ENCODE measurements around the gene TSFM. TPM values are rescaled to one million over a fixed set of nuclear protein-coding genes. Genes with fewer than 3 reads are reported as not detected.

TSFM gene
- total RNA-seq, 4 donors from 2014 or later = 37.6 to 47.5 (median 40.1) TPM

- no peak for ATAC-seq
- peak overlapping the region; percentile 74 to 95 (median 80) for H3K4me3 ChIP-seq
- in situ Hi-C loops (cut with MboI; ENCODE audit: low sequenced_read_pairs in 4 of 4) (no loop called here), intact Hi-C loops (cut with DNase I; ENCODE audit: low total_unique reads) (no loop called here)
- TF ChIP-seq, protein P1, sequence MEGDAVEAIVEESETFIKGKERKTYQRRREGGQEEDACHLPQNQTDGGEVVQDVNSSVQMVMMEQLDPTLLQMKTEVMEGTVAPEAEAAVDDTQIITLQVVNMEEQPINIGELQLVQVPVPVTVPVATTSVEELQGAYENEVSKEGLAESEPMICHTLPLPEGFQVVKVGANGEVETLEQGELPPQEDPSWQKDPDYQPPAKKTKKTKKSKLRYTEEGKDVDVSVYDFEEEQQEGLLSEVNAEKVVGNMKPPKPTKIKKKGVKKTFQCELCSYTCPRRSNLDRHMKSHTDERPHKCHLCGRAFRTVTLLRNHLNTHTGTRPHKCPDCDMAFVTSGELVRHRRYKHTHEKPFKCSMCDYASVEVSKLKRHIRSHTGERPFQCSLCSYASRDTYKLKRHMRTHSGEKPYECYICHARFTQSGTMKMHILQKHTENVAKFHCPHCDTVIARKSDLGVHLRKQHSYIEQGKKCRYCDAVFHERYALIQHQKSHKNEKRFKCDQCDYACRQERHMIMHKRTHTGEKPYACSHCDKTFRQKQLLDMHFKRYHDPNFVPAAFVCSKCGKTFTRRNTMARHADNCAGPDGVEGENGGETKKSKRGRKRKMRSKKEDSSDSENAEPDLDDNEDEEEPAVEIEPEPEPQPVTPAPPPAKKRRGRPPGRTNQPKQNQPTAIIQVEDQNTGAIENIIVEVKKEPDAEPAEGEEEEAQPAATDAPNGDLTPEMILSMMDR (IDR thresholded peaks at IDR 0.05 in 4 of 5, conservative IDR thresholded peaks at IDR 0.05 in 1 of 5) = no peak
- TF ChIP-seq POLR2A (IDR thresholded peaks at IDR 0.05) = no peak
- H3K27ac ChIP-seq = peak overlapping the region; percentile 94 to 98 (median 96)
- no peak for DNase-seq
- no peaks in the 10 kb centered on the region for H3K9me3 ChIP-seq
- H3K36me3 ChIP-seq = peaks cover 0 to 46% of the 10 kb centered on the region in 2 donors
- H3K27me3 ChIP-seq = no peaks in the 10 kb centered on the region
- peaks cover 21 to 25% of the 10 kb centered on the region in 2 donors for H3K4me1 ChIP-seq
Measured at GRCh38 chr12:57751432-57751787, 31.2 kb upstream of the TSFM start.

- intact Hi-C loops (cut with DNase I; ENCODE audit: low total_unique reads) (loop anchor here (1.0 to 2.0 kb wide), 4 partner anchors 21 to 231 kb away; partner anchors contain the start of genes CTDSP2, DDIT3, EEF1AKMT3 and METTL1), in situ Hi-C loops (cut with MboI; ENCODE audit: low sequenced_read_pairs in 4 of 4) (no loop called here)
Measured at GRCh38 chr12:57751788-57752667, 30.6 kb upstream of the TSFM start, which contains the start of gene CDK4. Gene CDK4 (minus strand): TSS chr12:57752310. CDS start chr12:57751717, 593 bp downstream.

DNA sequence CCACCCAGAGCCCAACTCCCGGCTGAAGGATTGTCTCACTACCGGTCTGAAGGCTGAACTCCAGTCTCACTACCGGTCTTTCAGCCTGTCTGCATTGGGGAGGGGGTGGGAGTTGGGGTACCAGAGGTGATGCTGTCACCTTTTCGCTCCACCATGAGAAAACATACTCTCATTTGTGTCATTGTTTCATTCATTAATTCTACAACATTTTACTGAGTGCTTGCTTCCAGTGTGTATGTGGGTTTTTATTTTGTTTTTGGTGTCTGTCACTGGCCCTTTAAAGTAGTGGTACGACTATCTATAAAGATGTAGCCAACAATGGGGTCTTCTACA, 30.0 kb upstream of the TSFM start:
- ATAC-seq (no peak), DNase-seq (no peak)
- intact Hi-C loops (cut with DNase I; ENCODE audit: low total_unique reads) (loop anchor here (1.0 to 2.0 kb wide), 4 partner anchors 20 to 232 kb away; partner anchors contain the start of genes CTDSP2, DDIT3, EEF1AKMT3 and METTL1), in situ Hi-C loops (cut with MboI; ENCODE audit: low sequenced_read_pairs in 4 of 4) (no loop called here)
- Histone ChIP-seq H3K27ac (peak overlapping the region; percentile 76 to 98 (median 94)), H3K4me3 (peak overlapping the region; percentile 55 to 84 (median 76)), H3K36me3 (peaks cover 0 to 37% of the 10 kb centered on the region in 2 donors), H3K4me1 (peaks cover 23 to 27% of the 10 kb centered on the region in 2 donors), H3K27me3 (no peaks in the 10 kb centered on the region), H3K9me3 (no peaks in the 10 kb centered on the region)
- TF ChIP-seq, protein P1 (IDR thresholded peaks at IDR 0.05 in 4 of 5, conservative IDR thresholded peaks at IDR 0.05 in 1 of 5) = no peak
- no peak for TF ChIP-seq POLR2A (IDR thresholded peaks at IDR 0.05)

More at GRCh38 chr12:57751788-57752667, 30.6 kb upstream of the TSFM start, which contains the start of gene CDK4:
- Histone ChIP-seq H3K9me3 (no peaks in the 10 kb centered on the region), H3K36me3 (peaks cover 0 to 39% of the 10 kb centered on the region in 2 donors), H3K4me3 (peak within 1 kb of the TSS; percentile 74 to 95 (median 80)), H3K27me3 (no peaks in the 10 kb centered on the region), H3K4me1 (peaks cover 23 to 27% of the 10 kb centered on the region in 2 donors), H3K27ac (peak within 1 kb of the TSS; percentile 94 to 98 (median 96))
- TF ChIP-seq, protein P1 (IDR thresholded peaks at IDR 0.05 in 4 of 5, conservative IDR thresholded peaks at IDR 0.05 in 1 of 5) = peak in 1 of 5 experiments; percentile 24
- TF ChIP-seq POLR2A (IDR thresholded peaks at IDR 0.05) = peak; percentile 85 to 90
- ATAC-seq (peak; percentile 87 to 88), DNase-seq (peak; percentile 99 to 100)

- peak overlapping the region in 1 of 4 donors; percentile 66 for H3K4me3 ChIP-seq
- in situ Hi-C loops (cut with MboI; ENCODE audit: low sequenced_read_pairs in 4 of 4) = no loop called here
Measured at GRCh38 chr12:57753756-57754337, 28.7 kb upstream of the TSFM start.

More at GRCh38 chr12:57753756-57754337, 28.7 kb upstream of the TSFM start:
- Histone ChIP-seq H3K36me3 (peaks cover 0 to 37% of the 10 kb centered on the region in 2 donors), H3K4me1 (peaks cover 23 to 27% of the 10 kb centered on the region in 2 donors), H3K27me3 (no peaks in the 10 kb centered on the region), H3K27ac (peak overlapping the region in 1 of 4 donors; percentile 49), H3K9me3 (no peaks in the 10 kb centered on the region)
- intact Hi-C loops (cut with DNase I; ENCODE audit: low total_unique reads) = loop anchor here (2.0 kb wide), 3 partner anchors 19 to 233 kb away; partner anchors contain the start of genes CTDSP2, DDIT3, EEF1AKMT3 and METTL1
- DNase-seq (no peak), ATAC-seq (no peak)
- no peak for TF ChIP-seq POLR2A (IDR thresholded peaks at IDR 0.05)
- TF ChIP-seq, protein P1 (IDR thresholded peaks at IDR 0.05 in 4 of 5, conservative IDR thresholded peaks at IDR 0.05 in 1 of 5) = no peak
